ENCODE measurements around the gene IL37.

The IL37 gene, protein sequence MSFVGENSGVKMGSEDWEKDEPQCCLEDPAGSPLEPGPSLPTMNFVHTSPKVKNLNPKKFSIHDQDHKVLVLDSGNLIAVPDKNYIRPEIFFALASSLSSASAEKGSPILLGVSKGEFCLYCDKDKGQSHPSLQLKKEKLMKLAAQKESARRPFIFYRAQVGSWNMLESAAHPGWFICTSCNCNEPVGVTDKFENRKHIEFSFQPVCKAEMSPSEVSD

GRCh38 chr2:112910865-112911264 lies at the start of gene IL37:
IL37 (plus strand) TSS chr2:112911165; CDS start chr2:112913013, 1,848 bp downstream.
- no peak for DNase-seq (ENCODE audit: low read depth, low spot score)

DNA sequence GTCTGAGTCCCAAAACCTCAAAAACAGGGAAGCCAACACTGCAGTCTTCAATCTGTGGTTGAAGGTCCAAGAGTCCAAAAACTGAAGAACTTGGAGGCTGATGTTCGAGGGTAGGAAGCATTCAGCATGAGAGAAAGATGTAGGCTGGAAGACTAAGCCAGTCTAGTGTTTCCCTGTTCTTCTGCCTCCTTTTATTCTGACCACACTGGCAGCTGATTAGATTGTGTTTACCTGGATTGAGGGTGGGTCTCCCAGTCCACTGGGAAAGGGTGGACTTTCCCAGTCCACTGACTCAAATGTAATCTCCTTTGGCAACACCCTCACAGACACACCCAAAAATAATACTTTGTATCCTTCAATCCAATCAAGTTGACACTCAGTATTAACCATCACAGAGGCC lies 46.9 kb upstream of the IL37 start:
- no peak for DNase-seq (ENCODE audit: low read depth, low spot score)

DNA sequence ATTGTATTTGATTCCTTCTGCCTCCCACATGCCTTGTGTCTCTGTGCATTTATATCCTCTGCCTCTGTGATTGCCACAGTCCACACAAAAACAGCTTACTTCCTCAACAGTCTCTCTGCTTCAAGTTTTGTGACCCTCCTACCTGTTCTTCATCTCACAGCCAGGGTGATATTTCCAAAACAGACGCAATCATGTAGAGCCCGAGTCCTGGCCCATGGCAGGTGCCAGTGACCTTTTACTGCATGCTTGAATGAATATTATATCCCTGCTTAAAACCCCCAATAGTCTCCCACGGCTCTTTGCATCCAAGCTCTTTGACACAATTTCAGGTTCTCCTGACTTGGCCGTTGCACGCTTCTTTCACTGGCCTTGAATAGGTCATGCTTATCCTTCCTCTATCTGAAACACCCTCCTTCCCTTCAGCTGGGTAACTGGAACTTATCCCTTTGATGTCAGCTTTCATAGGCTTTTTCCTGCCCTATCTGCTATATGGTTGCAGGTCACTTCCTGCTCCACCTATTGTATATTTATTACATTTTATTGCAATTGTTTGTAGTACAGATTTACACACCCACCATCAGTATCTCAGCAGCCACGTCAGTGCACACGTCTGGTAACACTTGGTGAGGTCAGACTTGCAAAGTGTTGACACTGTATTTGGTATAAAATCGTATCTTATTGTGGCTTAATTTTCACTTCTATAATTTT lies 44.7 kb upstream of the IL37 start:
- DNase-seq (ENCODE audit: low read depth, low spot score) = no peak

GRCh38 chr2:112867701-112868631 lies 43.0 kb upstream of the IL37 start:
- no peak for DNase-seq (ENCODE audit: low read depth, low spot score)

- DNase-seq (ENCODE audit: low read depth, low spot score) = no peak
Measured at GRCh38 chr2:112869258-112869842, 41.6 kb upstream of the IL37 start.

GRCh38 chr2:112870841-112871835 lies 39.8 kb upstream of the IL37 start:
- DNase-seq (ENCODE audit: low read depth, low spot score) = no peak

DNA sequence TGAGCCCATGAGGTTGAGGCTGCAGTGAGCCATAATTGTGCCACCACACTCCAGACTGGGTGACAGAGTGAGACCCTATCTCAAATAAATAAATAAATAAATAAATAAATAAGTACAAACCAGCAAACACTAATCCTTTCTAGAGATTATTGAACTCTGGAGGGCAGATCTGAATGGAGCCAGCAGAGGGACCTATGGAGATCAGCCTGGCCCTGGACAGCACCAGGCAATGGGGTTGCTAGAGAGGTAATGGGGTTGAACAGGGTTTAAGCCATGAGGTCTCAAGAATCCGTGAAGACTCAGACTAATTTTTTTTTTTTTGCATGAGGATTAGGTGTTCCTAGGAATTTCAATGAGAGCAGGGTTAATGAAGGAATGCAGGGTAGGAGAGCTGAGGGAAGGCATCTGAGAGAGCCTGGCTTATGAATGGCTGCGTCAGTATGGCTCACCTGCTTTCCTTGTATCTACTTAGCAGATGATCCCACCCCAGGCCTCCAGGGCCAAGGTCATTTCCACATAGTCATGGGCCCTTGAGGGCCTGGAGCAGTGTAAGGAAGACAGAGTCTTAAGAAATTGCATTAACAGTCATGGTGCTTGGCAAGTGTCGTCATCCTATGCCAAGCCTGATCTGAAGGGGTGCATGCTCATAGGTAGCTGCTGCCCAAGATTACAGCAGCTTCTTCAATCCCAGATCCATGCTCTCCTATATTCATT lies 34.6 kb upstream of the IL37 start:
- no peak for DNase-seq (ENCODE audit: low read depth, low spot score)

GRCh38 chr2:112876971-112877361 lies 34.0 kb upstream of the IL37 start:
- DNase-seq (ENCODE audit: low read depth, low spot score) = no peak

- no peak for DNase-seq (ENCODE audit: low read depth, low spot score)
Measured at GRCh38 chr2:112877423-112877822, 33.5 kb upstream of the IL37 start.

DNA sequence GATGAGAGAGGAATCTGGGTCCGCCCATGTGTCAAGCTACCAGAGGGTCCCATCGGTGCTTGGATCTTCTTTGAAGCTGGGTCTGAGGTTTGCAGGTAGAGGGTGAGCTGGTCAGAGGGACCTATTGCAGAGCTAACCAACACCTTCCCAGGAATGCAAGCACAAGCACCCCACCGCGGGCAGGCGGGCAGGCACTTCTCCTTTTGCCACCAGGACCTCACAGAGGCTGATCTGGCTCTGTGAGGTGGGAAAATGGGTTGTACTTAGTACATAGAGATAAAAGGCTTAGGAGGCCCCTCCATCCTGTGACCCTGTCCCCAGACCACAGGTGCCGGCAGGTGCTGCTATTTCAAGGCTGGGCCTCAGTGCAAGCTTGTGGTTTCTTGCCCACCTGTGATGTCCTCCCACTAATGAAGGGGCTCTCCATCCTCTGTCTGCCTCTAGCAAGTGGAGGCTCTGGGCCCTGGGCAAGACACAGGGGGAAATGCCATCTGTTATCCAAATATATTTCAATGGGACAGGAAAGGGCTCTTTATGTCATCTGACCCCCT lies 31.4 kb upstream of the IL37 start:
- DNase-seq (ENCODE audit: low read depth, low spot score) = no peak

DNA sequence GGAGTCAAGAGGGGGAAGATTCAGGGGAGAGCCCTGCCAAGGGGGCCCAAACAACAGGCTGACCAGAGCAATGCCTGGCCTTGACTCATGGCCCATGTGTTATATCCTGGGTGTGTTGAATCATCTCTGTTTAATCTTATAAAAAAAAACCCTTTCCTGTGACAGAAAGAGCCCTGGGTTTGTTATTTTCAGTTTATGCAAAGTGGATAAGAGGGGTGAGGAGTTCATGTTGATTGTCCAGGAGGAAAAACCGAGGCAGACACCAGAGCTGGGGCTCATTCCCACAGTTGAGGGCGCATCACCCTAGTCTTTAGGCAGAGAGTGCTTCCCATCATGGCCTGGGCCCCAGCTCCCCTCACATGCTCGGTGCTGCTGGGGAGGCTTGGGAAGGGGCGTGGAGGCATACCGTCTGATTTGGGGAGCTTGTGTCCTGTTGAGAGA lies 30.9 kb upstream of the IL37 start:
- no peak for DNase-seq (ENCODE audit: low read depth, low spot score)

GRCh38 chr2:112880696-112881095 lies 30.3 kb upstream of the IL37 start:
- DNase-seq (ENCODE audit: low read depth, low spot score) = peak; percentile 21

DNA sequence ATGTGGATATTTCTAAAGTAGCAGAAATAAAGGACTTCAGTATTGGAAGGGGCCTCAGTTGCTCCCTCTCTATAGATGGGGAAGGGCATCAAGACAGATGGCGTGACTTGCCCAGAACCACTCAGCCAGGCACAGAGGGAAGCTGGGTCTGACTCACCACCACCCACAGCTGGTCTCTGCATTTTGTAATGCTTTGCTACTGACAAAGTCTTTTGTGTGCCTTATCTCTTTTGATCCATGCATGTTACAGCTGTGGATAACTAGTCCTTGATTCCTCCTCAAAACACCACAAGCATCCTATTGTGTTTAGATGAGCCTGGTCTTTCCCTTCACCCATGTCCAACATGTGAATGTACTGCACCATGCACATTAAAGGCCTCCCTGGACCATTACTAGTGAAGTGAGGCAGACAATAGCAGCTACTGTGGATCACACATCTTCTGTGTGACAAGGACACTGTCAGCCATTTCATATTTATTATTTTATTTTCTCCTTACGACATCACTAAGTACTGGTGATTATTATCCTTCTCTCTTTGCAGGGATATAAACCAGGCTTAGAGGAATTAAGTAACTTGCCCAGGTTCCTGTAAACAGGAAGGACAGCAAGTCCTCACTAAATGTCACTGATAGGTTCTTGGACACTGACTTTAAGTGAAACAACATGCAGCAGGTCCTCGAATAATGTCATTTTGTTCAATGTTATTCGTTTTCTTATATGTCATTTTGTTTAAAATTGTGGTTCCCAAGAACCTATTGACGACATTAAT lies 29.6 kb upstream of the IL37 start:
- peak; percentile 68 for DNase-seq (ENCODE audit: low read depth, low spot score)

DNA sequence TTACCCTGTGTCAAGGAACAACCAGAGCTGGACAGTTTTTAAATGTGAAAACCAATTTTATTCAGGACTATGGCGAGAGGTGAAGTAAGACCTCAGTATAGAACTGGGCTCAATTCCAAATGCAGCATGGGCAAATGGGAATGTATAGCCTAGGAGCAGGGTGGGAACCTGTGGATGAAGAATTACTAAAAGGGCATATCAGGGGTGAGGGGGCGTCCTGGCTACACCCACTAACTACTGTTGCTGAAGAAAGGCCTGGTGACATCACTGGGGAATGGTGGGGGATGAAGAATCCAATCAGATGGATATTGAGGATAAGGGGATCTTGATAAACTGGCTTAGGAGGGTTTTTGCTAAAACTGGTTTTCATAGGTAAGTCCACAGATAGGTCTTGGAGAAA lies 27.3 kb upstream of the IL37 start:
- no peak for DNase-seq (ENCODE audit: low read depth, low spot score)

DNA sequence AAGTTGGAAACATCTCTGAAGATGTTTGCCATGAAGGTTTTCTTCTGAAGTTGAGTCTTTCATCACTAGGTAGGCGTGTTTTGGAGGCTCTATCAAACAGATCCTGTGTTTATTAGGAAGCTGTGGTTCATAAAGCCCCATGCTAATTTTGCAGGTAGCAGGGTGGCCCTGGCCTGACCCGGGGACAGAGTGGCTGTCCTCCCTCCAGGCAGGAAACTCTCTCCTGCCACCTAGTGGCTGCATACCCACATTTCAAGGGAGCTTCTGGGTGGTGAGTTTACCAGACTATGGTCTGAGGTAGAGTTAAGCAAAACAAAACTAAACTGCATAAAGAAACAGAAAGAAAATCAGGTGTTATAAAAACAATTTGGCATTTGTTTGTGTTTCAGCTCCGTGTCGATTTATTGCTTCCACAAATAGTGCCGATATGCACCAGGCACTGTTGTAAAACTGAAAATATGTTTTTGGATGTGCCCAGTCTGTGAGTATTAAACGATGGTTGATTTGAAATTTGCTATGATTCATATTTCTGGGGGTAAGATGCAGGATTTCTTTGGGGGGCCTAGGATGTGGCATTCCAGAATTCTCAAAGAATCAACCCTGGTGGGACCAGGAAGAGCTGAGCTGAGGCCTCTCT lies 26.0 kb upstream of the IL37 start:
- DNase-seq (ENCODE audit: low read depth, low spot score) = no peak

- DNase-seq (ENCODE audit: low read depth, low spot score) = no peak
Measured at GRCh38 chr2:112885506-112885902, 25.5 kb upstream of the IL37 start.

DNA sequence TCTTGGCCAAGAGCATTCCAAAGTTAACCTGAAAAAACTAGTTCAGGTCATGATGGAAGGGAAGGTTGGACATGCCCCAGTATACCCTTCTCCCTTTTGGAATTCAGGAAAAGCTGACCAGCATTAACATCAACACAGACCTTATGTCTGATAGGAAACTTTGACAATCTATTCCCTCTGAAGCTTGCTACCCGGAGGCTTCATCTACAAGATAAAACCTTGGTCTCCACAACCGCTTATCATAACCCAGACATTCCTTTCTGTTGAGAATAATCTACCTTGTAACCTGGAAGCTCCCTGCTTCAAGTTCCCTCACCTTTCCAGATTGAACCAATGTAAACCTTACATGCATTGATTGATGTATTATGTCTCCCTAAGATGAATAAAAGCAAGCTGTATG lies 24.7 kb upstream of the IL37 start:
- no peak for DNase-seq (ENCODE audit: low read depth, low spot score)

- no peak for DNase-seq (ENCODE audit: low read depth, low spot score)
Measured at GRCh38 chr2:112887964-112888749, 22.8 kb upstream of the IL37 start.

Data from brain pericyte (primary cell).